RWPE2 (cell line): ENCODE data around the gene POLA2.

Experiments used
- ATAC-seq: fragments of 200-7000 bp; cut with Tn5 transposase; 3 replicates; pipeline ENCODE4 v1.9.1; 2021; ENCODE audit warnings: low read depth
- DNase-seq: peaks from one replicate; pipeline ENCODE4 v3.0.0-alpha.2; 2020; ENCODE audit warnings: low spot score
- H3K27ac ChIP-seq: fragments of 450-650 bp; 2 replicates; pipeline ENCODE4 v1.5.1; 2017; ENCODE audit warnings: mild to moderate bottlenecking; ENCODE audit not compliant: poor library complexity, severe bottlenecking
- H3K27me3 ChIP-seq: fragments of 250-450 bp; sonication (Bioruptor Pico); 2 replicates; pipeline ENCODE4 v1.5.1; 2021; ENCODE audit warnings: mild to moderate bottlenecking, moderate library complexity; ENCODE audit not compliant: insufficient read depth, poor library complexity, severe bottlenecking
- H3K36me3 ChIP-seq: fragments of 250-450 bp; sonication (Bioruptor Pico); 2 replicates; pipeline ENCODE4 v1.5.1; 2020; ENCODE audit warnings: low read depth, mild to moderate bottlenecking, moderate library complexity
- H3K4me1 ChIP-seq: fragments of 250-450 bp; sonication (Bioruptor Pico); 2 replicates; pipeline ENCODE4 v1.5.1; 2021; ENCODE audit warnings: mild to moderate bottlenecking, moderate library complexity; ENCODE audit not compliant: insufficient read depth, poor library complexity, severe bottlenecking
- H3K4me3 ChIP-seq: fragments of 250-450 bp; sonication (Bioruptor Pico); 2 replicates; pipeline ENCODE4 v1.5.1; 2021; ENCODE audit warnings: mild to moderate bottlenecking, moderate library complexity; ENCODE audit not compliant: severe bottlenecking
- H3K9me3 ChIP-seq: fragments of 250-450 bp; sonication (Bioruptor Pico); 2 replicates; pipeline ENCODE4 v1.5.1; 2021; ENCODE audit warnings: mild to moderate bottlenecking, moderate library complexity; ENCODE audit not compliant: severe bottlenecking
- CTCF ChIP-seq: fragments of 450-650 bp; IDR thresholded peaks from one replicate; pipeline ENCODE4 v1.5.1; 2017; ENCODE audit warnings: mild to moderate bottlenecking, moderate library complexity; ENCODE audit not compliant: poor library complexity, severe bottlenecking

Gene POLA2

GRCh38 chr11:65291613-65292012 lies 29.9 kb downstream of the POLA2 start:
- TF ChIP-seq CTCF = no peak
- Histone ChIP-seq H3K4me3 (no peak overlapping the region), H3K27me3 (no peaks in the 10 kb centered on the region), H3K4me1 (peaks cover 14% of the 10 kb centered on the region), H3K36me3 (peaks cover 90% of the 10 kb centered on the region), H3K27ac (peak overlapping the region; percentile 51), H3K9me3 (no peaks in the 10 kb centered on the region)
- ATAC-seq (peak; percentile 67), DNase-seq (no peak)

- ATAC-seq = no peak
Observed at GRCh38 chr11:65292890-65293289, 31.1 kb downstream of the POLA2 start.

GRCh38 chr11:65293909-65294381 lies 32.2 kb downstream of the POLA2 start:
- Histone ChIP-seq H3K27me3 (no peaks in the 10 kb centered on the region), H3K4me3 (no peak overlapping the region), H3K27ac (no peak overlapping the region), H3K36me3 (peaks cover 85% of the 10 kb centered on the region), H3K4me1 (peaks cover 14% of the 10 kb centered on the region), H3K9me3 (no peaks in the 10 kb centered on the region)
- no peak for TF ChIP-seq CTCF
- ATAC-seq (no peak), DNase-seq (no peak)

More at GRCh38 chr11:65292890-65293289, 31.1 kb downstream of the POLA2 start:
- DNase-seq = no peak
- Histone ChIP-seq H3K27me3 (no peaks in the 10 kb centered on the region), H3K4me1 (peaks cover 14% of the 10 kb centered on the region), H3K9me3 (no peaks in the 10 kb centered on the region), H3K4me3 (no peak overlapping the region), H3K36me3 (peaks cover 84% of the 10 kb centered on the region), H3K27ac (peak overlapping the region; percentile 51)
- TF ChIP-seq CTCF = no peak

GRCh38 chr11:65295001-65295400 lies 33.2 kb downstream of the POLA2 start:
- Histone ChIP-seq H3K4me1 (peaks cover 14% of the 10 kb centered on the region), H3K4me3 (no peak overlapping the region), H3K27me3 (no peaks in the 10 kb centered on the region), H3K36me3 (peaks cover 77% of the 10 kb centered on the region), H3K9me3 (no peaks in the 10 kb centered on the region), H3K27ac (no peak overlapping the region)
- DNase-seq = no peak
- TF ChIP-seq CTCF = no peak
- no peak for ATAC-seq

- no peak overlapping the region for H3K27ac ChIP-seq
- peaks cover 13% of the 10 kb centered on the region for H3K4me1 ChIP-seq
- no peak overlapping the region for H3K4me3 ChIP-seq
- ATAC-seq = no peak
- peaks cover 71% of the 10 kb centered on the region for H3K36me3 ChIP-seq
- no peaks in the 10 kb centered on the region for H3K9me3 ChIP-seq
- H3K27me3 ChIP-seq = no peaks in the 10 kb centered on the region
- no peak for DNase-seq
- no peak for TF ChIP-seq CTCF
Observed at GRCh38 chr11:65295571-65296341, 34.0 kb downstream of the POLA2 start.
